Astrocyte of the cerebellum (primary cell): ENCODE data around the gene PLEKHS1.
"Not testable (repeated sequence)": the region's sequence is repeated elsewhere in the genome, so short reads cannot be mapped to it uniquely, and the experiment has no call there.

ENCODE experiments used
- DNase-seq: peaks from one replicate; pipeline ENCODE4 v3.0.0-alpha.2; 2011; ENCODE audit warnings: low read depth
- H3K4me3 ChIP-seq: 2 replicates; pipeline ENCODE4 v1.5.1; 2011; ENCODE audit warnings: mild to moderate bottlenecking, low read depth, low read length, moderate library complexity
- in situ Hi-C: cut with HindIII; loops from 2 replicates; pipeline ENCODE4 v1.10.0; 2017; ENCODE audit warnings: low sequenced_read_pairs
- TF ChIP-seq, protein P1 (sequence below): IDR thresholded peaks from 2 replicates; pipeline ENCODE4 v1.5.1; 2012; ENCODE audit warnings: low read length, low read depth, moderate library complexity, mild to moderate bottlenecking; ENCODE audit errors: missing control alignments

The PLEKHS1 gene

DNA sequence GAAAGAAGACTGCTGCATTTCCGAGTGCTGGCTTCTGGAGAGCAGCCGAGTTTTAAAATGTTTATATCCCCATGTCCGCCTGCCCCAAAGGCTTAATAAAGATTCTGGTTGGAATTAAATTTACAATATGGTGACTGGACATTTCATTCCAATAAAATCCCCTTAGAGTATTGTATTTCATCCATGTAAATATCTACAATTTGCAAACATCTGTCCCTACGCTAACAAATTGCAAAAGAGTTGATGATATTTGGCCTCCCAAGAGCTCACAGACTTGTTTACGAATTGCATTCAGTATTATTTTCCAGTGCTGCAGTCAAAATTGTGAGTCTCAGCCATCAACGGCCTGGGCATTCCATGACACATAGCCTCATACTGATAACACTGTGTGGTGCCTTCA, 50.1 kb downstream of the PLEKHS1 start:
- H3K4me3 ChIP-seq, result no peak overlapping the region
- DNase-seq, result no peak
- in situ Hi-C loops, result loop anchor here (25.0 kb wide), 1 partner anchor 311 kb away; no protein-coding TSS in a partner anchor
- TF ChIP-seq, protein P1, sequence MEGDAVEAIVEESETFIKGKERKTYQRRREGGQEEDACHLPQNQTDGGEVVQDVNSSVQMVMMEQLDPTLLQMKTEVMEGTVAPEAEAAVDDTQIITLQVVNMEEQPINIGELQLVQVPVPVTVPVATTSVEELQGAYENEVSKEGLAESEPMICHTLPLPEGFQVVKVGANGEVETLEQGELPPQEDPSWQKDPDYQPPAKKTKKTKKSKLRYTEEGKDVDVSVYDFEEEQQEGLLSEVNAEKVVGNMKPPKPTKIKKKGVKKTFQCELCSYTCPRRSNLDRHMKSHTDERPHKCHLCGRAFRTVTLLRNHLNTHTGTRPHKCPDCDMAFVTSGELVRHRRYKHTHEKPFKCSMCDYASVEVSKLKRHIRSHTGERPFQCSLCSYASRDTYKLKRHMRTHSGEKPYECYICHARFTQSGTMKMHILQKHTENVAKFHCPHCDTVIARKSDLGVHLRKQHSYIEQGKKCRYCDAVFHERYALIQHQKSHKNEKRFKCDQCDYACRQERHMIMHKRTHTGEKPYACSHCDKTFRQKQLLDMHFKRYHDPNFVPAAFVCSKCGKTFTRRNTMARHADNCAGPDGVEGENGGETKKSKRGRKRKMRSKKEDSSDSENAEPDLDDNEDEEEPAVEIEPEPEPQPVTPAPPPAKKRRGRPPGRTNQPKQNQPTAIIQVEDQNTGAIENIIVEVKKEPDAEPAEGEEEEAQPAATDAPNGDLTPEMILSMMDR, result no peak

DNA sequence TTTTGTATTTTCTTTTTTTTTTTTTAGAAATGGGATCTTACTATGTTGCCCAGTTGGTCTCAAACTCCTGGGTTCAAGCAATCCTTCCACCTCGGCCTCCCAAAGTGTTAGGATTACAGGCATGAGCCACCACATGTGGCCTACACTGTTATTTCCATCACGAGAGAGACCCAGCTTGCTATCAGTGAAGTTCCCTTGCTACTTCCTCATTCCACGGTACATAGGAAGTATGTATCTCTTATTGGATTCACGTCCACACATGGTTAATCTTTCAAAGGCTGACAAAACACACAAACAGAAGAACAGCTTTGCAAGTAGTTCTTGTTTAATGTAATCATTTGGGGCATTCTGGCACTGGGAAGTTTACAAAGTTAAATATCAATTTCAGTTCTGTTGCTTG, 51.5 kb downstream of the PLEKHS1 start:
- TF ChIP-seq, protein P1, result no peak
- DNase-seq, result no peak
- H3K4me3 ChIP-seq, result no peak overlapping the region
- in situ Hi-C loops, result loop anchor here (25.0 kb wide), 1 partner anchor 309 kb away; no protein-coding TSS in a partner anchor

DNA sequence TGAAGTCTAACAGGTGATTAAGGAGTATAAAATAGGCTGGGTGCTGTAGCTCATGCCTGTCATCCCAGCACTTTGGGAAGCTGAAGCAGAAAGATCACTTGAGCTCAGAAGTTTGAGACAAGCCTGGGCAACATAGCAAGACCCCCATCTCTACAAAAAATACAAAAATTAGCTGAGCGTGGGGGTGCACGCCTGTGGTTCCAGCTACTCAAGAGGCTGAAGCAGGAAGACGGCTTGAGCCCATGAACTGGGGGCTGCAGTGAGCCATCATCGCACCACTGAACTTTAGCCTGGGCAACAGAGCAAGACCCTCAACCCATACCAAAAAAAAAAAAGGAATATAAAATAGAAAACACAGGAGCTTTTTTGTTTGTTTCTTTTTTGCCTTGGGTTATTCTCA, 55.0 kb downstream of the PLEKHS1 start:
- no peak for DNase-seq
- no peak overlapping the region for H3K4me3 ChIP-seq
- in situ Hi-C loops, result loop anchor here (25.0 kb wide), 1 partner anchor 306 kb away; no protein-coding TSS in a partner anchor
- TF ChIP-seq, protein P1, result no peak

DNA sequence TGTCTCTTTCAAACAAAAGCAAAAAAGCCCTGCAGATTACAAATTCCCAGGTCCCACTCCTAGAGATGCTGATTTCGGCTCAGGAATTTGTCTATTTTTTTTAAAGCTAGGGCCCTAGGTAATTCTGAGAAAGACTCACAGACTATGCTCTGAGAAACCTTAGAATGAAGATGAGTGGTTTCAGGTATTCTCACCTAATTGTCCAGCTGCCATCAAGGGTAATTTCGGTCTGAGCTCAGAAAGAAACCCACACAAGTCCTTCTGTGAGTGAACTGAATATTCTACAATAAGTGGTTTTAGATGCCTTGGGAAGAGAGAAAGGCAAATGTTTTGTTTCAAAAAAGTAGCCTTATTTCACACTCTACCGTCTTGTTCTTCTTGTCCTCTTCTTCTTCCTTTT, 56.7 kb downstream of the PLEKHS1 start:
- in situ Hi-C loops, result loop anchor here (25.0 kb wide), 1 partner anchor 304 kb away; no protein-coding TSS in a partner anchor
- TF ChIP-seq, protein P1, result no peak
- DNase-seq, result no peak
- H3K4me3 ChIP-seq, result no peak overlapping the region

DNA sequence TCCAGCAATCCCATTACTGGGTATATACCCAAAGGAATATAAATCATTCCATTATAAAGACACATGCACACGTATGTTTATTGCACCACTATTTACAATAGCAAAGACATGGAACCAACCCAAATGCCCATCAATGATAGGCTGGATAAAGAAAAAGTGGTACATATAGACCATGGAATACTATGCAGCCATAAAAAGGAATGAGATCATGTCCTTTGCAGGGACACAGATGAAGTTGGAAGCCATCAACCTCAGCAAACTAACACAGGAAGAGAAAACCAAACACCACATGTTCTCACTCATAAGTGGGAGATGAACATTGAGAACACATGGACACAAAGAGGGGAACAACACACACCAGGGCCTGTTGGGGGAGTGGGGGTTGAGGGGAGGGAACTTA, 63.2 kb downstream of the PLEKHS1 start:
- not testable (repeated sequence) for H3K4me3 ChIP-seq, DNase-seq
- in situ Hi-C loops, result loop anchor here (25.0 kb wide), 1 partner anchor 298 kb away; no protein-coding TSS in a partner anchor

DNA sequence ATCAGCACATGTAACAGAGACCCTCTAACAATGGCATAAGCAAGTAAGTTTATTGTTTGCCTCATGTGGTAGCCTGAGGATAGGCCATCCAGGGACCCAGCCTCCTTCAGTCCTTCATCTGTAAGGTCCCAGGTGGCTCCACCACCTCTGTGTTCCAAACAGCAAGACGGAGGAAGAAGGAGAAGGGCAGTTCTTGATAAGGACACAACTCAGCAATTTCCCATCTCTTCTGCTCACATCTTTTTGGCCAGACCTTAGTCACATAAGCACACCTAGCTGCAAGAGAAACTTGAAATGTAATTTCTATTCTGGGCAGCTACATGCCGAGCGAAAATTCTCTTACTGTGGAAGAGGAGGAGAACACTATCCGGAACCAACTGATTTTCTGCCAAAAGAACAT, 68.5 kb downstream of the PLEKHS1 start:
- no peak for DNase-seq
- TF ChIP-seq, protein P1, result no peak
- H3K4me3 ChIP-seq, result no peak overlapping the region
- in situ Hi-C loops, result loop anchor here (25.0 kb wide), 1 partner anchor 292 kb away; no protein-coding TSS in a partner anchor

DNA sequence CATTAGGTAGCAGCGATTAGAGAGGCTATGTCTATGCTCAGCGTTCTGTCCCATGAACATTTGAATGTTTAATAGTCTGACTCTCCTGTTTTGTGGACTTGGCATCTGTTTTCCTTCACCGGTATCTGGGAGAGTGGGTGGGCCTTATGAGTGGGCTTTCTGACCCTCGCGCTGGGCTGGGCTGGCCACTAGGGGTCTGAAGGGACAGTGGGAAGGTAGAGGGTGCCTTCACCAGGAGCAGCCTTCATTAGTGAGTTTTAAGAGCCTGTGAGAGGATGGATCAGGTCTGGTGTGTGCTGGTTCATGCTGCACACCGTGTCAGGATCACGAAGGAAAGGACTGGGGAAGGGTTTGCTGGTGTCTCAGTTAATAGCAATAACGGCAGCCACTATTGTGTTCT, 69.0 kb downstream of the PLEKHS1 start:
- in situ Hi-C loops, result loop anchor here (25.0 kb wide), 1 partner anchor 292 kb away; no protein-coding TSS in a partner anchor
- DNase-seq, result no peak
- no peak overlapping the region for H3K4me3 ChIP-seq
- TF ChIP-seq, protein P1, result no peak

DNA sequence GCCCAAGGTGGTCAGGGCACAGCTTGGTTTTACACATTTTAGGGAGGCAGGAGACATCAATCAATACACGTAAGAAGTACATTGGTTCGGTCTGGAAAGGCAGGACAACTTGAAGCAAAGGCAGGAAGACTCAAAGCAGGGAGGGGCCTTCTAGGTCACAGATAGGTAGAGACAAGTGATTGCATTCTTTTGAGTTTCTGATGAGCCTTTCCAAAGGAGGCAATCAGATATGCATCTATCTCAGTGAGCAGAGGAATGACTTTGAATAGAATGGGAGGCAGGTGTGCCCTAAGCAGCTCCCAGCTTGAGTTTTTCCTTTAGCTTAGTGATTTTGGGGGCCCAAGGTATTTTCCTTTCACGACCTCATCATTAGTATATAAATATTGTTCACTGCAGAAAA, 69.8 kb downstream of the PLEKHS1 start:
- in situ Hi-C loops, result loop anchor here (25.0 kb wide), 1 partner anchor 291 kb away; no protein-coding TSS in a partner anchor
- DNase-seq, H3K4me3 ChIP-seq: not testable (repeated sequence)
